Measurements from ENCODE around the gene FGFBP1. TPM values are rescaled to one million over a fixed set of nuclear protein-coding genes. Genes with fewer than 3 reads are reported as not detected.

Gene FGFBP1
- total RNA-seq, 1 donor from 2014 or later: 0.26 TPM

DNA sequence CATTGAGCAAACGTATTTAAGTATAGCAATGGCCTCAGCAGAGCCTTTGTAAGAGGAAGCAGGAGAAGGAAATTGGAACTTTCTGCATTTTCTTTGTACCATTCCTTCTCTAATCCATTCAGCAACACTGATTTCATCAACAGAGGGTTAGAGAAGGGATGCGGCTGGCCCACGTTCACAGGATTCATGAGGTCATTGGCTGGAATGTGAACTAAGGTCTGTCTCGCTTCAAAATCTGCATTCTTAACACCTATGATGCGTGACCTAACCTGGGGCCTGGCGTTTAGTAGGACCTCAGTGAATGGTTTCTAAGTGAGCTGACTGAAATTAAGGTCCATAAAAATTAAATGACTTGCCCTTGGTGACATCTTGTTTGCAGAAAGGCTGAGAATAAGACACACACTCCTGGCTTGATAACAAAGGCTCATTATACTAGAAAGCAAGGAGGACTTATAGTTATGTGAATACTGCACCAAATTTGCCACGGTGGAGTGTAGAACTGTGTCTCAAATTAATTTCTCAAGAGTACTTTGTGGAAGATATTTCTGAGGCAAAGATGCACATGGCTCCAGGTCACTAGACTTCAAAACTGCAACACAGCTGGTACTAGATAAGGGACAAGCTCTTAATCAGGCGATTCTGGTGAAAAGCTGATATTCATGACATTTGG is 25.4 kb downstream of the FGFBP1 start:
- no peak for DNase-seq (ENCODE audit: low spot score)

DNA sequence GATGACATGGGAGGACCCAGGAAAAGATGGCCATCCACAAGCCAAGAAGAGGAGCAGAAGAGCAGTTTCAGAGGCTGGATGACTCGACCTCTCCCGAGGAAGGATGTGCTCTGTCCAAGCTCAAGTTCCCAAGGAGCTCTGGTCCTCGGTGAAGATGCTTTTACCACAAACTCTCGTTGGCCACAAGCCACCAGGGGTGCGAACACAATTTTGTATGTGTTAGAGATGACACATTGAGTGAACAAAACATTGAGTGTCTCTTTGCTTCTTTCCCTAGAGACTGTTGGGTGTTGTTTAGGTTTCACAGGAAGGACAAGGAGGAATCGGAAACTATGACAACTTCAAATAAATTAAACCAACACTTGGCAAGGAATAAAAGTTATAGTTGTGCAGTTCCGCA is 26.3 kb downstream of the FGFBP1 start:
- DNase-seq (ENCODE audit: low spot score): no peak

DNA sequence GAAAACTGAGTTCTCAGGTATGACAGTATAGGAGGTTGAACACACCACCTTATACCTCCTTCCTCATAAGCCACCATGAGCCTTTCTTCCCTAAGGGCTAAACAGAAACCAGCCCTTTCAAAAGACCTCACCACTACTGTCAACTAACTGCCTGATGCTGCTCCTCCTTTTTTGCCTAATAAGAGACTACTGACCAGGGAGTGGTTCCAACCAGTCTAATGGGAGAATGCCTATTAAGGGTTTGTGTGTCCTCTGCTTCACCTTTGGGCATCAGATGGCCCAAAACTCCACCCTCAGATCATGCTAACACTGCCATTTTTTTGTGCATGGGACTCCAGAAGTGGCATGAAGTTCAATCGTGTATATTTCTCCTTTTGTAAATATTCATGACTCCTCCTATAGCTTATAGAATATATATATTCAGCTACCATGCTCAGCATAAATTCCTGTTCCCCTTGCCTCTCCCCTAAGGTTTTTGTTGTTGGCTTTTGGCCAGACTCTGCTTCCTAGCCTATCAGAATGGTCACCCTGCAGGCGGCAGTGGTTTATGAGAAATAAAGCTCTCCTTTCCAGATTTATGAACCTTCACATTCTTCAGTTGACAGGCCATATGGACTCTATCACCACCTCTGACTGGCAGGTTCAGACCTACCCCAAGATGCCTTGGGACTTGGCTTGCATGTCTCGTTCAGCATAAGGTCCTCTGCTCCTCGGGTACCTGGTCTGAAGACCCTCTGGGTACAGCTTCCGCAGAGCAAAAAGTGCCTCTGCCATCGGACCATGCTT is 28.2 kb downstream of the FGFBP1 start:
- no peak for DNase-seq (ENCODE audit: low spot score)

DNA sequence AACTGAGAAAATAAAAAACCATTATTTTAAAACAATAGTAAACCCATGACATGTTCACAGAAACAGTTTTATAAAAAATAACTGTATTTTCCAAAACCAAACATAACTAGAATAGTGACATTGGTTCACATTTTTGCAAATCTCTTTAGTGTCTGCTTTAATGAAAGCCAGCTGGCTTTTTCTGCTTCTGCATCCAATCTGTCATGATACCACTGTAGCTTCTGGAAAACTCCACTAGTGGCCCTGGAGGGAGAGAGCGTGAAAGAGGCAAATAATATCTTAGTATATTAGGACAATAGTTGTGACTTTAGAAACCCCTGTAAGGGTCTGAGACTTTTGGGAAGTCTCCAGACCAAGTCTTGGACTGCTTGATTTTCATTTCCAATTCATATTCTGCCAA is 31.1 kb downstream of the FGFBP1 start:
- no peak for DNase-seq (ENCODE audit: low spot score)

DNA sequence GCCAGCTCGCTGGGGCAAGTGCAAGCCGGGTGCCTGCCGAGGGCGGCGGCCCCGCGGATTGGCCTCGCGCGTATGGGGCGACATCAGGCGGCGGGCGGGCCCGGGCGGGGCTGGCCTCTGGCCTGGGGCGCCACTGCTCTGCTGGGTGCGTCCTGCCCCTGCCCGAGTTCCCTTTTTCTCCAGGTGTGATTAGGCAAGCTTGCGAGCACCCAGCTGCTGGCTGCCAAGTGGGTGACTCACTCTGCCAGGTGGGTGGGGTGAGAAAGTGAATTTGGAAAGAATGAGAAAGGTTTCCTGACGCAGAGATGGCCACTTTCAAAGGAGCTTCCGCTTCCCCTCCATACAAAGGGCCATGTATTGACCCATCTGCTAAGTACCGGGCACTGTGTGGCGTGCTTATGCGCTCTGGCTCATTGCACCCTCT is 32.5 kb downstream of the FGFBP1 start:
- no peak for DNase-seq (ENCODE audit: low spot score)

DNA sequence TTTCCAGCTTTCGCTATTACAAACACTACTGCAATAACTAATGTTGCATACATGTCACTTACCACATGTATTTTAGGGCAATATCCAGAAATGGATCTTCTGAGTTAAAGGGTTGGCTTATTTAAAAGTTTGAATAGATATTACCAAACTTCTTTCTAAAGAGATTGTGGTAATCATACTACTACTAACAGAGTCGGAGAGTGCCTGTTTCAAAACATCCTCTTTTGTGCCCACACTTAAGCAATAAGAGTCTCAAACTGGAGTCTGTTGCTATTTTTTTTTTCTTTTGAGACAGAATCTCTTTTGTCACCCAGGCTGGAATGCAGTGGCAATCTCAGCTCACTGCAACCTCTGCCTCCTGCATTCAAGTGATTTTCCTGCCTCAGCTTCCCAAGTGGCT is 35.8 kb downstream of the FGFBP1 start:
- no peak for DNase-seq (ENCODE audit: low spot score)

DNA sequence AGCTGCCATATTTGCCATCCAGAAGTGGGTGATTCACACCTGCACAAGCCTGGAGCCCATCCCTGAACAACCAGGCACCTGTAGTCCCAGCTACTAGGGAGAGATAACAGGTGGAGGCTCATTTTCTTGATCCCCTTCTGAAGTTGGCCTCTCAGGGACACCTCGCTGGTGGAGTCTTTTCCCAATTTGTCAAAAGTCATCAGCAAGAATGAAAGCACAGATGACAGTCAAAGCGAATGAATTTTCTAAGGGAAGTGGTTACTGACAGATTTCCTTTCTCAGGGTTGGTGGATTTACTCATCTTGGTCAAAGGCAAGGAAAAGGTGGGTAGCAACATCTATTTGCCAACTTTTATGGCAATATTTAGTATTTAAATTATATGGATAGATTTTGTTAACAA is 36.5 kb downstream of the FGFBP1 start:
- no peak for DNase-seq (ENCODE audit: low spot score)

DNA sequence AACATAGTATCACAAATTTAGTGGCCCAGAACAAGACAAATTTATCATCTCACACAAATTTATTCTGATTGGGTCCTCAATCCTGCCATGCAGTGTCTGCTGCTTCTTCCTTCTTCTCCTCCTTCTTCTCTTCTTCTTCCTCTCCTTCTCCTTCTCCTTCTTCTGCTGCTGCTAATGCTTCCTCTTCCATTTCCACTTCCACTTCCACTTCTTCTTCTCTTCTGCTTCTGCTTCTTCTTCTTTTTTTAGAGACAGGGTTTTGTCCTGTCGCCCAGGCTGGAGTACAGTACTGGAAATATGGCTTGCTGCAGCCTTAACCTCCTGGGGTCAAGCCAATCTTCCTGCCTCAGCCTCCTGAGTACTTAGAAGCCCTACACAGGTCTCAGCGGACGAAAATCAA is 37.5 kb downstream of the FGFBP1 start:
- DNase-seq (ENCODE audit: low spot score): no peak

DNA sequence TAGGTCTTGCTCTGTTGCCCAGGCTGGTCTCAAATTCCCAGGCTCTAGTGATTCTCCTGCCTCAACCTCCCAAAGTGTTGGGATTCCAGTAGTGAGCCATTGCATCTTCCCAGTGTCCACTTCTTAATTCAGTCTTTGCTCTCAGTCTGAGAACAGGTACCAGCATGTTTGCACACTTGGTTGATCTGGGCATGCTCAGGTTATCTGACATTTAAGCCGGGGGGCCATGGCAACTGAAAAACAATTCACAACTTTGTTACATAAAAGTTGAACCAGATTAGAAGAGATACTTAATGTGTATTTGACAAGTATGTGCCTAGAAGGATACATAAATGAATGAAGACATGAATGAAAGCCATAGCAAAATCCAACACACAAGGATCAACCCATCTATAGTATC is 39.0 kb downstream of the FGFBP1 start:
- DNase-seq (ENCODE audit: low spot score): no peak

DNA sequence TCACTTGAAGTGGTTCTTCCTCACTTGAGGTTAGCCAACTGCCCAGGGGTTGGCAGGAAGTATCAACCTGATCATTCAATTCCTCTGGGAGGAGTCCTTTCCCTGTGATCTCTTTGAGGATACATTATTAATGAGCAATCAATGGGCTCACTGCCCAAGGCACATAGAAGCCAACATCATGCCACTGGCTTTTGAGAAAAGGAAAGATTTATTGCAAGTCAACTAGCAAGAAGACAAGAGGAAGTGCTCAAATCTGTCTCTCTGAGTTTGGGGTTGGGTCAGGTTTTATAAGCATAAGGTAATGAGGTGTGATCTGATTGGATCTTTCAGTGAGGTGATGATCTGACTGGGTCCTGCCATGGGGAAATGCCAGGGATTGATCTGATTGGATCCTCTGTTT is 39.6 kb downstream of the FGFBP1 start:
- no peak for DNase-seq (ENCODE audit: low spot score)

DNA sequence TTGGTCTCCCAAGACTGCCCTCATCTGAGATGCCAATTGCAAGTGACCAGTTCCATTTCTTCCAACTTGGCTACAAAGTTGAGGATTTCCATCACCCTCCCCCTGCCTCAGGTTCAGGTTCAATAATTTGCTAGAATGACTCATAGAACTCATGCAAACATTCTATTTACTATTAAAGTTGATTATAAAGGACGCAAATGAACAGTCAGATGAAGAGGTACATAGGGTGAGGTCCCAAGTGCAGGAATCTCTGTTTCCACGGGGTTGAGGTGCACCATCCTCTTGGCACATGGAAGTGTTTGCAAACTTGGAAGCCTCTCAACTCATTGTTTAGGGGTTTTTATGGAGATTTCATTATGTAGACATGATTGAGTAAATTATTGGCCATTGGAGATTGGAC is 41.0 kb downstream of the FGFBP1 start:
- DNase-seq (ENCODE audit: low spot score): no peak

DNA sequence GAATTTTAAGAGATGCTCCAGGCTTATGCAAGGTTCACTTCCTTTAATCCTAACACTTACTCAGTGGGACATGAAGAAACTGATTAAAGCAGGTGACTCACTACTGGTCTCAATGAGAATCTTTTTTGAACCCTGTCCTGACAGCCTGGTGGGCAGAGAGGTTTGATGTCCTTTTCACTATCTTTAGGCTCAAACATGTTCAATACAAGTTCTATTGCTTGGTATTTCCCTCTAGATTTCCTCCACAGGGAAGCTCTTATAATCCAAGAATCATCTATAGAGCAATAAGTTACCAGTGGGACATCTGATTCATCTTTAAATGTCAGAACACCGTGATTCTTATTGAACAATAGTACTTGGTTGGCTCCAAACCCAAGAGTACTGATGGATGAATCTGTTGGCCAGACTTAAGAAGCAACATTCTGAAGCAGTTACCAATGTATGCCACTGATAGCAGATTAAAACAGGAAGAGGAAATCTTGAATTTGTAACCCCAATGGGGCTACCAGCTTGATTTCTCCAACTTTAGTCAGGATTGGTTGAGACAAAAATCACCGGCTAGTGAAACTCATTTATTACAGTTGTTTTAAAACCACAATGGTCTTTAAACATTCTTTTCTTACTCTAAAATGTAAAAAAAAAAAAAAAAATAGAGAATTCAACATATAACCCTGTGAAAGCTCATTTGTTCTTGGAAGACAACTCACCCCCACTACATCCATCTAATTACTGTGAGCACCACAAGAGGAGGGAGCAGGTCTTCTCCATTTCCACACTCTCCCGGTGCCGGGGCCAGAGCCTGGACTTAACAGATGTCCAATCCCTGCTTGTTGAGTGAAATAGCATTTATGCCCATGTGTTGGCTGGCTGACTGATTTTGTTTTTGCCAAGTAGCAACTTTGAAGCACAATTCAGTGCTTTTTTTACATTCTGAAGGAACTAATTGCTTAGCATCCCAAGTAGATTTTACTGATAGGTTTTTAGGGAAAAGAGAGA is 43.3 kb downstream of the FGFBP1 start:
- DNase-seq (ENCODE audit: low spot score): no peak

DNA sequence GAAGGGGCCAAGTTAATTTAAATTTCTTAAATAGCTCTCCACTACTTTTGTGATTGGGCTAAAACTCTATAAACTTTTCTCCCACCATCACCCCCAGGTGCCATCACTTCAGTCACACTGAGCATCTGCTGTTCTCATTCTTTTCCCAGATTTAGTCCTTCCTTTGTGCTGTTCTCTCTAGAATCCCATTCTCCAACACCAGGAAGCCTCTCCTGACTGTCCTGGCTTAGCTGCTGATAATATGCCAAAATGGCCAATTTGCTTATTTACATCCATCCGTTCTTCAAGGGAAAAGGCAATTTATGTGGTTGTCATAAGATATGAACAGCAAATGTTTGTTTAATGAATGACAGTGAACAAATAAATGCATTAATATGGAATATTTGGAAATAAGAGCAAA is 44.1 kb downstream of the FGFBP1 start:
- no peak for DNase-seq (ENCODE audit: low spot score)

DNA sequence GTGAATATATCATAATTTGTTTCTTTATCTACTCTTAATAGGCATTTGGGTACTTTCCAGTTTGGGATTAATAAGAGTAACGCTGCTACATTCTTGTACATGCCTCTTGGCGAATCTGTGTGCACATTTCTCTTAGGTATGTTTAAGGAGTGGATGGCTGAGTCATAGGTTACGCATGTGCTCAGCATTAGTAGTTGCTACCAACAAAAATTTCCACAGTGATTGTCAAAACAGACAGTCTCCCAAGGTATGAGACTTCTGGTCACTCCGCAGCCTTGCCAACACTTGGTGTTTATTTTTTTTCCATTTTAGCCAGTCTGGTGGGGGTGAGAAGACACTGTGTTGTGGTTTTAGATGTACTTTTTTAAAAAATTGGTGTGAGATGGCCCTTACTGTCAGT is 44.6 kb downstream of the FGFBP1 start:
- DNase-seq (ENCODE audit: low spot score): no peak

DNA sequence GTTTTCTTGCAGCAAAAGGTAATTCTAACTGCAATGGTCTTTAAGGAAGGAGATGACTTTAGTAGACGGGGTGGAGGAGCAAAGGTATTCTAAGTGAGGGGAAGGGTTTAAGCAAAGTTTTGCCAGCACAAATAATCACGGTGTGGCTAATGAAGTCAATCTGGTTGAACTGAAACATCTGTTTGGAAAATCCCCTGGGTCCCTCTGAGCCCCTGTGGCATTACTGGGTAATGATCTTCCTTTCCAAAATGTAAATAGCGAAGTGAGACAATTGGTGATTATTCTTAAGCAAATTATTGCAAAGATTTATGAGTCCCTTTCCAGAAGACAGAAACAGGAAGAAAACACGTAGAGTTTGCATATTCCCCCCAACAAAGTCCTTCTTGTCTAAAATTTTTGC is 47.2 kb downstream of the FGFBP1 start:
- DNase-seq (ENCODE audit: low spot score): no peak

DNA sequence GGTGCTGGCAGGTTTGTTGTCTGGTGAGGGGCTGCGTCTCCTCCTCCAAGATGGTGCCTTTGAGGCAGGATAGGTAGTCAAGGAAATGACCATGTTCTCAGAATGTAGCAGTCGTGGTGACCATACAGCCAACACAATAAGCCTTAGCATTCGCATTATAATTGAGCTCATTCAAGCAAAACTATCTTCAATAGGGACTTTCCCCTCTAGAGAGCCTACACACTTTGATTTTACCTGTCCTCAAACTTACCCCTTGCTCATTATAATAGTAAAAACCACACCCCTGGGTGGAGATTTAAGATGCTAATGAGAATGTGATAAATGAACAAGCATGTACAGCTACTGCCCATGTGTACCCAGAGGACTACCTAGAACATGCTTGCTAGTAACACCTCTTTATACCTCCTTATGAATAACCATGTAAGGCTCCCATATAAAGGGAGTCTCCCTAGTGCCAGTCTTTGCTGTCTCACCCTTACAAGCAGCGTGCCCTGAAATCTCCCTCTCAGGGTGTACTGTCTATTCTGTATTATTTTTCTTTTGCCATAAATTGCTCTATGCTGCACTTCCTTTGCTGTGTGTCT is 48.2 kb downstream of the FGFBP1 start:
- DNase-seq (ENCODE audit: low spot score): no peak

DNA sequence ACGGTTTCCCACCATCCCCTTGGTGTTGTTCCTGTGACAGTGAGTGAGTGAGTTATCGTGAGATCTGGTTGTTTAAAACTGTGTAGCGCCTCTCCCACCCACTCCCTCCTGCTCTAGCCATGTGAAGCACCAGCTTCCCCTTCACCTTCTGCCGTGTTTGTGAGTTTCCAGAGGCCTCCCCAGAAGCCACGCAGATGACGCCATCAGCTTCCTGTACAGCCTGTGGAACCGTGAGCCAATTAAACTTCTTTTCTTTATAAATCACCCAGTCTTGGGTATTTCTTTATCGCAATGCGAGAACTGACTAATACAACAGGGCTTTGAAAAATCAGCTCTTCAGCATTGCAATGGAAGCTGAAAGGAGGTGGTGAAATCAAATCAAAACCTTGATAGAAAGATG is 50.0 kb downstream of the FGFBP1 start:
- DNase-seq (ENCODE audit: low spot score): no peak

Measured in mesenteric fat pad (tissue), 1 donor.